B cell (primary cell): ENCODE results near the gene ANK2. TPM values are rescaled to one million over a fixed set of nuclear protein-coding genes. Genes with fewer than 3 reads are reported as not detected.

Experiments used
- ATAC-seq: fragments of 200-7000 bp; cut with Tn5 transposase; one replicate; pipeline ENCODE4 v1.10.0; 2021; ENCODE audit warnings: low read depth, mild to moderate bottlenecking, moderate number of reproducible peaks, moderate library complexity
- CTCF ChIA-PET: fragments of 350-600 bp; sonication (Branson Sonifier 250); formaldehyde crosslinking; loops from one replicate; lab custom pipeline; 2021; ENCODE audit warnings: antibody characterized with exemption, inconsistent platforms; lab: Charles Lee
- POLR2A ChIA-PET: fragments of 350-600 bp; sonication (Branson Sonifier 250); formaldehyde crosslinking; loops from one replicate; lab custom pipeline; 2021; ENCODE audit warnings: antibody characterized with exemption; lab: Charles Lee
- DNase-seq: peaks from one replicate; pipeline ENCODE4 v3.0.0; 2013
- H2AFZ ChIP-seq: 2 replicates; pipeline ENCODE4 v1.6.1; 2012; ENCODE audit warnings: mild to moderate bottlenecking, low read depth, low read length; ENCODE audit not compliant: insufficient read depth, poor library complexity, severe bottlenecking
- H3K27ac ChIP-seq, 2 donors: 1 replicate in 1 of 2; 2 replicates in 1 of 2; pipeline ENCODE4 v1.5.1; 2012 to 2013; ENCODE audit warnings: low read length in 2 of 2, mild to moderate bottlenecking in 2 of 2, moderate library complexity in 1 of 2
- H3K27me3 ChIP-seq, 4 experiments: fragments of 200-600 bp in 1 of 4; sonication (generic) in 1 of 4; replicated peaks in 1 of 4; 1 replicate in 2 of 4; 2 replicates in 2 of 4; pipeline versions ENCODE4 v1.6.1 to v1.7.0; 2013 to 2016; ENCODE audit warnings: low read length in 3 of 4, mild to moderate bottlenecking in 2 of 4, mixed read lengths in 1 of 4, moderate library complexity in 1 of 4; ENCODE audit not compliant: insufficient read depth in 4 of 4, control insufficient read depth in 3 of 4; ENCODE audit errors: control extremely low read depth in 1 of 4
- H3K36me3 ChIP-seq, 2 experiments: replicated peaks in 1 of 2; 1 replicate in 1 of 2; 2 replicates in 1 of 2; pipeline versions ENCODE4 v1.6.1 to v1.7.1; 2013; ENCODE audit warnings: low read length in 1 of 2; ENCODE audit not compliant: insufficient read depth in 2 of 2, control insufficient read depth in 1 of 2; ENCODE audit errors: control extremely low read depth in 1 of 2, extremely low read depth in 1 of 2
- H3K4me1 ChIP-seq, 2 donors: fragments of 200-600 bp in 1 of 2; sonication (generic) in 1 of 2; 1 replicate in 1 of 2; 2 replicates in 1 of 2; pipeline versions ENCODE4 v1.5.1 to v1.6.1; 2013 to 2017; ENCODE audit warnings: low read length in 2 of 2; ENCODE audit not compliant: control insufficient read depth in 2 of 2, insufficient read depth in 2 of 2
- H3K4me2 ChIP-seq: replicated peaks from 2 replicates; pipeline ENCODE3; 2012; ENCODE audit warnings: mild to moderate bottlenecking, low read depth, low read length; ENCODE audit not compliant: poor library complexity, severe bottlenecking
- H3K4me3 ChIP-seq, 5 experiments: fragments of 200-600 bp in 1 of 5; sonication (generic) in 1 of 5; 1 replicate in 3 of 5; 2 replicates in 2 of 5; pipeline versions ENCODE4 v1.5.1 to v1.7.0; 2011 to 2016; ENCODE audit warnings: low read length in 4 of 5, mild to moderate bottlenecking in 4 of 5, low read depth in 2 of 5, control low read depth in 1 of 5, moderate library complexity in 1 of 5; ENCODE audit not compliant: insufficient read depth in 1 of 5; ENCODE audit errors: control extremely low read depth in 1 of 5, extremely low read depth in 1 of 5
- H3K79me2 ChIP-seq: fragments of 200-600 bp; sonication (generic); one replicate; pipeline ENCODE4 v1.6.0; 2016; ENCODE audit warnings: low read length; ENCODE audit not compliant: control insufficient read depth, insufficient read depth
- H3K9ac ChIP-seq: fragments of 200-600 bp; sonication (generic); 2 replicates; pipeline ENCODE4 v1.6.1; 2017; ENCODE audit warnings: mild to moderate bottlenecking, low read length, moderate library complexity
- H3K9me3 ChIP-seq, 3 donors: one replicate each; pipeline versions ENCODE4 v1.6.1 to v1.7.1; 2013; ENCODE audit warnings: low read length in 2 of 3; ENCODE audit not compliant: control insufficient read depth in 2 of 3, insufficient read depth in 1 of 3; ENCODE audit errors: control extremely low read depth in 1 of 3
- H4K20me1 ChIP-seq: 2 replicates; pipeline ENCODE4 v1.6.0; 2012; ENCODE audit warnings: mild to moderate bottlenecking, low read length; ENCODE audit not compliant: insufficient read depth, control insufficient read depth, poor library complexity, severe bottlenecking
- H3K27ac Mint-ChIP-seq: one replicate; pipeline ENCODE4 v1.8.0; 2021; ENCODE audit warnings: mixed read lengths
- H3K27me3 Mint-ChIP-seq: one replicate; pipeline ENCODE4 v1.8.0; 2021; ENCODE audit warnings: mixed read lengths
- H3K4me1 Mint-ChIP-seq: one replicate; pipeline ENCODE4 v1.8.0; 2021; ENCODE audit warnings: mixed read lengths
- H3K4me3 Mint-ChIP-seq: one replicate; pipeline ENCODE4 v1.8.0; 2021; ENCODE audit warnings: mixed read lengths
- H3K9me3 Mint-ChIP-seq: one replicate; pipeline ENCODE4 v1.8.0; 2022; ENCODE audit warnings: mixed read lengths; ENCODE audit not compliant: insufficient read depth
- EZH2 ChIP-seq: IDR thresholded peaks from 2 replicates; pipeline ENCODE4 v1.6.1; 2012; ENCODE audit warnings: borderline replicate concordance, low read depth, mild to moderate bottlenecking, moderate library complexity, low read length; ENCODE audit not compliant: insufficient read depth, poor library complexity, severe bottlenecking
- WGBS: methylation state at CpG from one replicate; pipeline ENCODE4 v1.1.5; 2013; ENCODE audit warnings: missing lambda C conversion rate; ENCODE audit not compliant: insufficient coverage; 5-methylcytosine and 5-hydroxymethylcytosine counted together
- intact Hi-C: fragments of 100-400 bp; cut with micrococcal nuclease; formaldehyde crosslinking; loops from one replicate; pipeline ENCODE4 v1.10.0; 2022
- polyA plus RNA-seq: library from polyadenylated mRNA; depleted of rRNA; stranded (reverse); fragments of >200 nt; gene quantifications from 2 replicates; pipeline ENCODE4 v1.2.3, GENCODE V29; 2012
- total RNA-seq, 2 donors: library from RNA; stranded (reverse); fragments of 120-200 nt in 1 of 2; gene quantifications; 1 replicate in 1 of 2; 2 replicates in 1 of 2; pipeline versions ENCODE4 v1.2.3 to v1.2.4, GENCODE V29; 2013 to 2022
- TF ChIP-seq, protein P1 (sequence below): fragments of 200-600 bp; IDR thresholded peaks from one replicate; pipeline ENCODE4 v1.8.0; 2022; ENCODE audit warnings: antibody characterized with exemption, mild to moderate bottlenecking

ANK2 gene
- total and polyA plus RNA-seq, 2 donors (not counting 1 experiment from before 2014, with no cell fraction given), result 0.16 to 3.6 TPM

DNA sequence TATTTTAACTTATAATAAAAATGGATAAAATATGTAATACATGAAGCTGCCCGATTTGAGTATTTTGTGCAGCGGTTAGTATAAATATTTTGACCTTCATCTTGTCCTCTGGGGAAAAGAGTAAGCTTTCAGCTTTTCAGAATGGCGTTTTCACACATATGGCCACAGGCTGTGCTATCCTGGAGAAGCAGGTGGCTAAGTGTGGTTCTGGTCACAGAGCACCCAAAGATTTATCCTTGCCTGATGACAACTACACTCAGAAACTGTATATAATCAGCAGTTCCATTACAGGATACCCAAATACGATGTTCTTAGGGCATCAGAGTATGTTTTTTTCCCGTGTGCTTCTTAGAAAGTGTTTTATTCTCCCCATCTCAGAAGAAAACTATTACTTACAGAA is 42.3 kb upstream of the ANK2 start:
- TF ChIP-seq EZH2, result no peak
- TF ChIP-seq, protein P1, sequence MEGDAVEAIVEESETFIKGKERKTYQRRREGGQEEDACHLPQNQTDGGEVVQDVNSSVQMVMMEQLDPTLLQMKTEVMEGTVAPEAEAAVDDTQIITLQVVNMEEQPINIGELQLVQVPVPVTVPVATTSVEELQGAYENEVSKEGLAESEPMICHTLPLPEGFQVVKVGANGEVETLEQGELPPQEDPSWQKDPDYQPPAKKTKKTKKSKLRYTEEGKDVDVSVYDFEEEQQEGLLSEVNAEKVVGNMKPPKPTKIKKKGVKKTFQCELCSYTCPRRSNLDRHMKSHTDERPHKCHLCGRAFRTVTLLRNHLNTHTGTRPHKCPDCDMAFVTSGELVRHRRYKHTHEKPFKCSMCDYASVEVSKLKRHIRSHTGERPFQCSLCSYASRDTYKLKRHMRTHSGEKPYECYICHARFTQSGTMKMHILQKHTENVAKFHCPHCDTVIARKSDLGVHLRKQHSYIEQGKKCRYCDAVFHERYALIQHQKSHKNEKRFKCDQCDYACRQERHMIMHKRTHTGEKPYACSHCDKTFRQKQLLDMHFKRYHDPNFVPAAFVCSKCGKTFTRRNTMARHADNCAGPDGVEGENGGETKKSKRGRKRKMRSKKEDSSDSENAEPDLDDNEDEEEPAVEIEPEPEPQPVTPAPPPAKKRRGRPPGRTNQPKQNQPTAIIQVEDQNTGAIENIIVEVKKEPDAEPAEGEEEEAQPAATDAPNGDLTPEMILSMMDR, result no peak
- H3K27ac Mint-ChIP-seq, result no peak overlapping the region
- 100% methylated on average over 1 of the region's 5 CpGs for WGBS
- Histone ChIP-seq H3K36me3 (no peaks in the 10 kb centered on the region), H3K27me3 (no peaks in the 10 kb centered on the region), H3K79me2 (no peaks in the 10 kb centered on the region), H3K4me3 (no peak overlapping the region), H3K27ac (no peak overlapping the region), H3K9me3 (no peaks in the 10 kb centered on the region), H3K4me1 (no peaks in the 10 kb centered on the region), H3K9ac (no peak overlapping the region), H2AFZ (no peak overlapping the region), H4K20me1 (no peaks in the 10 kb centered on the region), H3K4me2 (no peak overlapping the region)
- H3K9me3 Mint-ChIP-seq, result no peaks in the 10 kb centered on the region
- CTCF ChIA-PET, result no interaction called here
- H3K4me1 Mint-ChIP-seq, result no peaks in the 10 kb centered on the region
- H3K4me3 Mint-ChIP-seq, result no peak overlapping the region
- intact Hi-C loops, result no loop called here
- no peaks in the 10 kb centered on the region for H3K27me3 Mint-ChIP-seq
- ATAC-seq (no peak), DNase-seq (no peak)
- POLR2A ChIA-PET, result no interaction called here

DNA sequence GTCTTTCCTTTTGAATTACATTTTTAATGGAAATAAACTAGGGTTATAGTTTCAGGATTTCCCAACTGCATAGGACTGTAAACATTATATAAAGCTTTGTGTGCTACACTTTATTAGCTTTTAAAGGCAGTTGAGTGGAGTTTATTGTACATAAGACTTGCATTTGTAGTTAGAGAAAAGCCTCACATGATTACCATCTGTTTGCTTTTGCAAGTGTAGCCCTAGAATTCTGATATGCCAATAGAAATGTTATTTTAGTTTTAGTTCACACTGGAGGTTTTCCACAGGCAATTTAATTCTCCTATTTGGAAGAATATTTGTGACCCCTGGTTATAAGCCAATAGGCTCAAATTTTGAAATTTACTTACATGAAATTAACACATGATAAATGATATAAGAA is 41.3 kb upstream of the ANK2 start:
- H3K4me1 Mint-ChIP-seq, result no peaks in the 10 kb centered on the region
- ChIA-PET POLR2A (no interaction called here), CTCF (no interaction called here)
- H3K9me3 ChIP-seq, result no peaks in the 10 kb centered on the region
- H3K79me2 ChIP-seq, result no peaks in the 10 kb centered on the region
- no peaks in the 10 kb centered on the region for H3K27me3 Mint-ChIP-seq
- no peak overlapping the region for H3K27ac Mint-ChIP-seq
- no peaks in the 10 kb centered on the region for H3K27me3 ChIP-seq
- no peak overlapping the region for H3K9ac ChIP-seq
- H3K4me1 ChIP-seq, result no peaks in the 10 kb centered on the region
- DNase-seq, result no peak
- no peak overlapping the region for H2AFZ ChIP-seq
- H3K4me3 Mint-ChIP-seq, result no peak overlapping the region
- H3K4me2 ChIP-seq, result no peak overlapping the region
- no peak for TF ChIP-seq EZH2
- TF ChIP-seq, protein P1, result no peak
- intact Hi-C loops, result no loop called here
- H3K36me3 ChIP-seq, result no peaks in the 10 kb centered on the region
- H3K4me3 ChIP-seq, result no peak overlapping the region
- H4K20me1 ChIP-seq, result no peaks in the 10 kb centered on the region
- no peak overlapping the region for H3K27ac ChIP-seq
- H3K9me3 Mint-ChIP-seq, result no peaks in the 10 kb centered on the region
- ATAC-seq, result no peak
